ENCODE measurements around the gene KIAA1958.
"Not testable (repeated sequence)": the region's sequence is repeated elsewhere in the genome, so short reads cannot be mapped to it uniquely, and the experiment has no call there.

KIAA1958 gene

GRCh38 chr9:112489876-112490666, 3.4 kb downstream of the KIAA1958 start:
- no peak for DNase-seq (ENCODE audit: low read depth in 2 of 2)

- DNase-seq (ENCODE audit: low read depth in 2 of 2) = no peak
Measured at GRCh38 chr9:112493393-112494137, 6.9 kb downstream of the KIAA1958 start.

GRCh38 chr9:112494153-112494552, 7.5 kb downstream of the KIAA1958 start:
- DNase-seq (ENCODE audit: low read depth in 2 of 2) = no peak

- no peak for DNase-seq (ENCODE audit: low read depth in 2 of 2)
Measured at GRCh38 chr9:112495614-112496013, 9.0 kb downstream of the KIAA1958 start.

- DNase-seq (ENCODE audit: low read depth in 2 of 2) = no peak
Measured at GRCh38 chr9:112496074-112496722, 9.6 kb downstream of the KIAA1958 start.

GRCh38 chr9:112500842-112501241, 14.2 kb downstream of the KIAA1958 start:
- no peak for DNase-seq (ENCODE audit: low read depth in 2 of 2)

- DNase-seq (ENCODE audit: low read depth in 2 of 2) = no peak
Measured at GRCh38 chr9:112501287-112501686, 14.7 kb downstream of the KIAA1958 start.

- DNase-seq (ENCODE audit: low read depth in 2 of 2) = no peak
Measured at GRCh38 chr9:112502175-112502946, 15.7 kb downstream of the KIAA1958 start.

GRCh38 chr9:112503170-112503569, 16.5 kb downstream of the KIAA1958 start:
- DNase-seq (ENCODE audit: low read depth in 2 of 2) = no peak

GRCh38 chr9:112505086-112505485, 18.5 kb downstream of the KIAA1958 start:
- DNase-seq (ENCODE audit: low read depth in 2 of 2) = no peak

- no peak for DNase-seq (ENCODE audit: low read depth in 2 of 2)
Measured at GRCh38 chr9:112505607-112506006, 19.0 kb downstream of the KIAA1958 start.

- DNase-seq (ENCODE audit: low read depth in 2 of 2) = no peak
Measured at GRCh38 chr9:112506571-112506970, 19.9 kb downstream of the KIAA1958 start.

GRCh38 chr9:112507001-112507680, 20.5 kb downstream of the KIAA1958 start:
- DNase-seq (ENCODE audit: low read depth in 2 of 2) = no peak

GRCh38 chr9:112508377-112508776, 21.8 kb downstream of the KIAA1958 start:
- DNase-seq (ENCODE audit: low read depth in 2 of 2) = no peak

GRCh38 chr9:112512377-112512776, 25.8 kb downstream of the KIAA1958 start:
- not testable (repeated sequence) for DNase-seq (ENCODE audit: low read depth in 2 of 2)

GRCh38 chr9:112516769-112517168, 30.1 kb downstream of the KIAA1958 start:
- DNase-seq (ENCODE audit: low read depth in 2 of 2) = no peak

GRCh38 chr9:112520069-112520468, 33.4 kb downstream of the KIAA1958 start:
- DNase-seq (ENCODE audit: low read depth in 2 of 2) = no peak

GRCh38 chr9:112520656-112521055, 34.0 kb downstream of the KIAA1958 start:
- DNase-seq (ENCODE audit: low read depth in 2 of 2) = no peak

GRCh38 chr9:112526973-112527372, 40.3 kb downstream of the KIAA1958 start:
- no peak for DNase-seq (ENCODE audit: low read depth in 2 of 2)

GRCh38 chr9:112527959-112528358, 41.3 kb downstream of the KIAA1958 start:
- no peak for DNase-seq (ENCODE audit: low read depth in 2 of 2)

- DNase-seq (ENCODE audit: low read depth in 2 of 2) = no peak
Measured at GRCh38 chr9:112529316-112529715, 42.7 kb downstream of the KIAA1958 start.

Measured in activated CD4-positive, alpha-beta T cell treated with anti-CD3 and anti-CD28 coated beads for 24 hours (primary cell).